ENCODE measurements around the gene GDF2. TPM values are rescaled to one million over a fixed set of nuclear protein-coding genes. Genes with fewer than 3 reads are reported as not detected.

The GDF2 gene
- total RNA-seq, 1 donor from 2014 or later = not detected

GRCh38 chr10:47354900-47355299 is 32.6 kb downstream of the GDF2 start:
- DNase-seq = no peak
- no peak for TF ChIP-seq CTCF (IDR thresholded peaks at IDR 0.05; ENCODE audit: partially characterized antibody, unreplicated experiment)
- no peaks in the 10 kb centered on the region for H3K36me3 Mint-ChIP-seq (ENCODE audit: unreplicated experiment)
- peaks cover 5% of the 10 kb centered on the region for H3K9me3 Mint-ChIP-seq (ENCODE audit: unreplicated experiment)
- peaks cover 2% of the 10 kb centered on the region for H3K27me3 Mint-ChIP-seq (ENCODE audit: unreplicated experiment)
- H3K27ac Mint-ChIP-seq (ENCODE audit: unreplicated experiment) = no peak overlapping the region
- no peaks in the 10 kb centered on the region for H3K4me1 Mint-ChIP-seq (ENCODE audit: low read depth, unreplicated experiment)
- H3K4me3 Mint-ChIP-seq (ENCODE audit: unreplicated experiment) = no peak overlapping the region

- Mint-ChIP-seq H3K27ac (ENCODE audit: unreplicated experiment) (no peak overlapping the region), H3K4me3 (ENCODE audit: unreplicated experiment) (no peak overlapping the region), H3K9me3 (ENCODE audit: unreplicated experiment) (peaks cover 5% of the 10 kb centered on the region), H3K36me3 (ENCODE audit: unreplicated experiment) (no peaks in the 10 kb centered on the region), H3K27me3 (ENCODE audit: unreplicated experiment) (peaks cover 2% of the 10 kb centered on the region), H3K4me1 (ENCODE audit: low read depth, unreplicated experiment) (no peaks in the 10 kb centered on the region)
- DNase-seq = no peak
- TF ChIP-seq CTCF (IDR thresholded peaks at IDR 0.05; ENCODE audit: partially characterized antibody, unreplicated experiment) = no peak
Observed at GRCh38 chr10:47356708-47357107, 34.5 kb downstream of the GDF2 start.

GRCh38 chr10:47357131-47357582 is 34.9 kb downstream of the GDF2 start:
- DNase-seq = no peak
- H3K4me3 Mint-ChIP-seq (ENCODE audit: unreplicated experiment) = no peak overlapping the region
- no peak for TF ChIP-seq CTCF (IDR thresholded peaks at IDR 0.05; ENCODE audit: partially characterized antibody, unreplicated experiment)
- H3K27me3 Mint-ChIP-seq (ENCODE audit: unreplicated experiment) = peaks cover 2% of the 10 kb centered on the region
- H3K9me3 Mint-ChIP-seq (ENCODE audit: unreplicated experiment) = peaks cover 5% of the 10 kb centered on the region
- H3K27ac Mint-ChIP-seq (ENCODE audit: unreplicated experiment) = no peak overlapping the region
- no peaks in the 10 kb centered on the region for H3K36me3 Mint-ChIP-seq (ENCODE audit: unreplicated experiment)
- no peaks in the 10 kb centered on the region for H3K4me1 Mint-ChIP-seq (ENCODE audit: low read depth, unreplicated experiment)

- H3K4me1 Mint-ChIP-seq (ENCODE audit: low read depth, unreplicated experiment) = no peaks in the 10 kb centered on the region
- H3K27ac Mint-ChIP-seq (ENCODE audit: unreplicated experiment) = no peak overlapping the region
- H3K36me3 Mint-ChIP-seq (ENCODE audit: unreplicated experiment) = no peaks in the 10 kb centered on the region
- no peak for TF ChIP-seq CTCF (IDR thresholded peaks at IDR 0.05; ENCODE audit: partially characterized antibody, unreplicated experiment)
- peaks cover 5% of the 10 kb centered on the region for H3K9me3 Mint-ChIP-seq (ENCODE audit: unreplicated experiment)
- DNase-seq = no peak
- no peak overlapping the region for H3K4me3 Mint-ChIP-seq (ENCODE audit: unreplicated experiment)
- peaks cover 2% of the 10 kb centered on the region for H3K27me3 Mint-ChIP-seq (ENCODE audit: unreplicated experiment)
Observed at GRCh38 chr10:47357911-47358310, 35.7 kb downstream of the GDF2 start.

GRCh38 chr10:47358457-47358856 is 36.2 kb downstream of the GDF2 start:
- DNase-seq = no peak
- no peak overlapping the region for H3K4me3 Mint-ChIP-seq (ENCODE audit: unreplicated experiment)
- H3K4me1 Mint-ChIP-seq (ENCODE audit: low read depth, unreplicated experiment) = no peaks in the 10 kb centered on the region
- no peak for TF ChIP-seq CTCF (IDR thresholded peaks at IDR 0.05; ENCODE audit: partially characterized antibody, unreplicated experiment)
- H3K27ac Mint-ChIP-seq (ENCODE audit: unreplicated experiment) = no peak overlapping the region
- H3K27me3 Mint-ChIP-seq (ENCODE audit: unreplicated experiment) = peaks cover 2% of the 10 kb centered on the region
- peaks cover 3% of the 10 kb centered on the region for H3K9me3 Mint-ChIP-seq (ENCODE audit: unreplicated experiment)
- no peaks in the 10 kb centered on the region for H3K36me3 Mint-ChIP-seq (ENCODE audit: unreplicated experiment)

Data from glutamatergic neuron (in vitro differentiated cells).